Hepatocyte (in vitro differentiated cells): Measurements from ENCODE around the gene INPP5B. TPM values are rescaled to one million over a fixed set of nuclear protein-coding genes. Genes with fewer than 3 reads are reported as not detected.

ENCODE experiments used
- DNase-seq: peaks from one replicate; pipeline ENCODE4 v3.0.0-alpha.2; 2016; ENCODE audit warnings: low spot score
- H2AFZ ChIP-seq: fragments of 200-600 bp; sonication (generic); 2 replicates; pipeline ENCODE4 v1.6.0; 2016; ENCODE audit warnings: antibody characterized with exemption, mild to moderate bottlenecking
- H3K27ac ChIP-seq: fragments of 200-600 bp; sonication (generic); 2 replicates; pipeline ENCODE4 v1.5.1; 2016; ENCODE audit warnings: mild to moderate bottlenecking
- H3K27me3 ChIP-seq: fragments of 200-600 bp; sonication (generic); 2 replicates; pipeline ENCODE4 v1.6.1; 2016
- H3K36me3 ChIP-seq: fragments of 200-600 bp; sonication (generic); replicated peaks from 2 replicates; pipeline ENCODE4 v1.5.1; 2016; ENCODE audit warnings: low read depth; ENCODE audit not compliant: insufficient read depth
- H3K4me1 ChIP-seq: fragments of 200-600 bp; sonication (generic); 2 replicates; pipeline ENCODE4 v1.5.1; 2016; ENCODE audit warnings: mild to moderate bottlenecking, moderate library complexity; ENCODE audit not compliant: insufficient read depth
- H3K4me2 ChIP-seq: fragments of 200-600 bp; sonication (generic); 2 replicates; pipeline ENCODE4 v1.6.0; 2016
- H3K4me3 ChIP-seq: fragments of 200-600 bp; sonication (generic); 2 replicates; pipeline ENCODE4 v1.5.1; 2016; ENCODE audit warnings: mild to moderate bottlenecking
- H3K79me2 ChIP-seq: fragments of 200-600 bp; sonication (generic); 2 replicates; pipeline ENCODE4 v1.6.0; 2017; ENCODE audit warnings: mild to moderate bottlenecking
- H3K9me2 ChIP-seq: fragments of 200-600 bp; sonication (generic); replicated peaks from 2 replicates; pipeline ENCODE4 v1.6.0; 2017; ENCODE audit warnings: mild to moderate bottlenecking; ENCODE audit not compliant: insufficient read depth
- H3K9me3 ChIP-seq: fragments of 200-600 bp; sonication (generic); 2 replicates; pipeline ENCODE4 v1.5.1; 2016; ENCODE audit warnings: low read depth, mild to moderate bottlenecking
- H4K20me1 ChIP-seq: fragments of 200-600 bp; sonication (generic); 2 replicates; pipeline ENCODE4 v1.6.0; 2016; ENCODE audit warnings: mild to moderate bottlenecking; ENCODE audit not compliant: insufficient read depth, poor library complexity, severe bottlenecking
- CTCF ChIP-seq: fragments of 200-600 bp; sonication (generic); IDR thresholded peaks from 2 replicates; pipeline ENCODE4 v1.5.1; 2016; ENCODE audit warnings: antibody characterized with exemption, mild to moderate bottlenecking; ENCODE audit not compliant: poor library complexity
- EZH2 ChIP-seq: fragments of 200-600 bp; sonication (generic); IDR thresholded peaks from 2 replicates; pipeline ENCODE4 v1.6.1; 2016; ENCODE audit warnings: antibody characterized with exemption, mild to moderate bottlenecking, borderline replicate concordance
- EZH2phosphoT487 ChIP-seq: fragments of 200-600 bp; sonication (generic); IDR thresholded peaks from one replicate; pipeline ENCODE4 v1.6.1; 2018; ENCODE audit warnings: antibody characterized with exemption, mild to moderate bottlenecking, low read depth, moderate library complexity; ENCODE audit not compliant: unreplicated experiment, severe bottlenecking
- WGBS: methylation state at CpG from one replicate; pipeline ENCODE4 v1.1.6; 2016; ENCODE audit warnings: low lambda C conversion rate; ENCODE audit errors: missing lambda C conversion rate; 5-methylcytosine and 5-hydroxymethylcytosine counted together
- polyA plus RNA-seq: library from polyadenylated mRNA; unstranded; fragments of >200 nt; fragmentation: Nextera tagmentation; extraction: Ambion mirVana; gene quantifications from 2 replicates; pipeline ENCODE4 v1.2.1, GENCODE V29; 2016
- total RNA-seq: library from RNA; depleted of rRNA; stranded (reverse); fragments of >200 nt; gene quantifications from 2 replicates; pipeline ENCODE4 v1.2.3, GENCODE V29; 2014

The INPP5B gene
- total and polyA plus RNA-seq, 2 experiments from 2014 or later: 9.3 to 18.3 TPM

- H3K4me2 ChIP-seq: no peak overlapping the region
- H3K79me2 ChIP-seq: peaks cover 89% of the 10 kb centered on the region
- no peak overlapping the region for H3K4me3 ChIP-seq
- DNase-seq: no peak
- H3K36me3 ChIP-seq: no peaks in the 10 kb centered on the region
- H3K9me3 ChIP-seq: no peaks in the 10 kb centered on the region
- no peak overlapping the region for H3K27ac ChIP-seq
- peaks cover 17% of the 10 kb centered on the region for H4K20me1 ChIP-seq
- no peaks in the 10 kb centered on the region for H3K9me2 ChIP-seq
- no peaks in the 10 kb centered on the region for H3K27me3 ChIP-seq
- H3K4me1 ChIP-seq: no peaks in the 10 kb centered on the region
- WGBS: 96% methylated on average over 3 of the region's 3 CpGs
- no peak overlapping the region for H2AFZ ChIP-seq
- TF ChIP-seq CTCF: no peak
- no peak for TF ChIP-seq EZH2phosphoT487
- TF ChIP-seq EZH2: no peak
These were observed 97.4 kb downstream of the INPP5B start for GRCh38 chr1:37849480-37849879.

GRCh38 chr1:37846647-37847339 is 100.1 kb downstream of the INPP5B start:
- H3K36me3 ChIP-seq: no peaks in the 10 kb centered on the region
- peaks cover 17% of the 10 kb centered on the region for H4K20me1 ChIP-seq
- H3K4me1 ChIP-seq: no peaks in the 10 kb centered on the region
- no peak for DNase-seq
- H3K27me3 ChIP-seq: no peaks in the 10 kb centered on the region
- WGBS: 94% methylated on average over 4 of the region's 4 CpGs
- H3K4me3 ChIP-seq: no peak overlapping the region
- no peaks in the 10 kb centered on the region for H3K9me3 ChIP-seq
- H3K9me2 ChIP-seq: no peaks in the 10 kb centered on the region
- H3K79me2 ChIP-seq: peaks cover 72% of the 10 kb centered on the region
- no peak overlapping the region for H3K27ac ChIP-seq
- TF ChIP-seq EZH2 (no peak), EZH2phosphoT487 (no peak), CTCF (no peak)
- H2AFZ ChIP-seq: no peak overlapping the region
- no peak overlapping the region for H3K4me2 ChIP-seq

- H3K79me2 ChIP-seq: peaks cover 67% of the 10 kb centered on the region
- no peaks in the 10 kb centered on the region for H3K36me3 ChIP-seq
- no peaks in the 10 kb centered on the region for H3K9me2 ChIP-seq
- H3K27me3 ChIP-seq: no peaks in the 10 kb centered on the region
- no peak for DNase-seq
- no peak overlapping the region for H3K27ac ChIP-seq
- no peaks in the 10 kb centered on the region for H3K4me1 ChIP-seq
- H3K9me3 ChIP-seq: no peaks in the 10 kb centered on the region
- H3K4me3 ChIP-seq: no peak overlapping the region
- TF ChIP-seq CTCF (no peak), EZH2 (no peak), EZH2phosphoT487 (no peak)
- H4K20me1 ChIP-seq: peaks cover 12% of the 10 kb centered on the region
- WGBS: 88% methylated on average over 3 of the region's 3 CpGs
- H2AFZ ChIP-seq: no peak overlapping the region
- H3K4me2 ChIP-seq: no peak overlapping the region
These were observed 101.1 kb downstream of the INPP5B start for GRCh38 chr1:37845786-37846185.
